Astrocyte of the cerebellum (primary cell): ENCODE results near the gene OR1N1.
"Not testable (repeated sequence)": the region's sequence is repeated elsewhere in the genome, so short reads cannot be mapped to it uniquely, and the experiment has no call there.

Experiments used
- DNase-seq: peaks from one replicate; pipeline ENCODE4 v3.0.0-alpha.2; 2011; ENCODE audit warnings: low read depth
- H3K4me3 ChIP-seq: 2 replicates; pipeline ENCODE4 v1.5.1; 2011; ENCODE audit warnings: mild to moderate bottlenecking, low read depth, low read length, moderate library complexity
- CTCF ChIP-seq: IDR thresholded peaks from 2 replicates; pipeline ENCODE4 v1.5.1; 2012; ENCODE audit warnings: low read length, low read depth, moderate library complexity, mild to moderate bottlenecking; ENCODE audit errors: missing control alignments
- in situ Hi-C: cut with HindIII; loops from 2 replicates; pipeline ENCODE4 v1.10.0; 2017; ENCODE audit warnings: low sequenced_read_pairs

The OR1N1 gene

GRCh38 chr9:122551371-122551770 lies 24.3 kb upstream of the OR1N1 start:
- no peak overlapping the region for H3K4me3 ChIP-seq
- no peak for DNase-seq
- no peak for TF ChIP-seq CTCF
- in situ Hi-C loops, result no loop called here

GRCh38 chr9:122546196-122546595 lies 19.1 kb upstream of the OR1N1 start:
- TF ChIP-seq CTCF, result no peak
- in situ Hi-C loops, result no loop called here
- no peak for DNase-seq
- no peak overlapping the region for H3K4me3 ChIP-seq

- in situ Hi-C loops, result no loop called here
- no peak overlapping the region for H3K4me3 ChIP-seq
- TF ChIP-seq CTCF, result no peak
- DNase-seq, result no peak
Observed at GRCh38 chr9:122538757-122539156, 11.7 kb upstream of the OR1N1 start.

GRCh38 chr9:122537066-122537465 lies 10.0 kb upstream of the OR1N1 start:
- DNase-seq, in situ Hi-C loops, H3K4me3 ChIP-seq: not testable (repeated sequence)

- in situ Hi-C loops, result no loop called here
- H3K4me3 ChIP-seq, result no peak overlapping the region
- no peak for TF ChIP-seq CTCF
- no peak for DNase-seq
Observed at GRCh38 chr9:122536134-122536533, 9.0 kb upstream of the OR1N1 start.

GRCh38 chr9:122531157-122531556 lies 4.1 kb upstream of the OR1N1 start:
- in situ Hi-C loops, DNase-seq, H3K4me3 ChIP-seq: not testable (repeated sequence)

- DNase-seq, result no peak
- in situ Hi-C loops, result no loop called here
- no peak for TF ChIP-seq CTCF
- H3K4me3 ChIP-seq, result no peak overlapping the region
Observed at GRCh38 chr9:122526602-122527001, 491 bp downstream of the OR1N1 start.

DNA sequence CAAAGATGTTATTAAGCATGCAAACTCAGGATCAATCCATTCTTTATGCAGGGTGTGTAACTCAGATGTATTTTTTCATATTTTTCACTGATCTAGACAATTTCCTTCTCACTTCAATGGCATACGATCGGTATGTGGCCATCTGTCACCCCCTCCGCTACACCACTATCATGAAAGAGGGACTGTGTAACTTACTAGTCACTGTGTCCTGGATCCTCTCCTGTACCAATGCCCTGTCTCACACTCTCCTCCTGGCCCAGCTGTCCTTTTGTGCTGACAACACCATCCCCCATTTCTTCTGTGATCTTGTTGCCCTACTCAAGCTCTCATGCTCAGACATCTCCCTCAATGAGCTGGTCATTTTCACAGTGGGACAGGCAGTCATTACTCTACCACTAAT lies 7.7 kb downstream of the OR1N1 start:
- in situ Hi-C loops, result no loop called here
- no peak overlapping the region for H3K4me3 ChIP-seq
- no peak for DNase-seq
- no peak for TF ChIP-seq CTCF
